Measurements from ENCODE around the gene PYGL. TPM values are rescaled to one million over a fixed set of nuclear protein-coding genes. Genes with fewer than 3 reads are reported as not detected.

PYGL gene
- total and polyA plus RNA-seq, 10 of the 15 experiments (the other 5 are each of a cell fraction or from before 2014, with no cell fraction given): 0.05 to 1.4 (median 0.79) TPM

DNA sequence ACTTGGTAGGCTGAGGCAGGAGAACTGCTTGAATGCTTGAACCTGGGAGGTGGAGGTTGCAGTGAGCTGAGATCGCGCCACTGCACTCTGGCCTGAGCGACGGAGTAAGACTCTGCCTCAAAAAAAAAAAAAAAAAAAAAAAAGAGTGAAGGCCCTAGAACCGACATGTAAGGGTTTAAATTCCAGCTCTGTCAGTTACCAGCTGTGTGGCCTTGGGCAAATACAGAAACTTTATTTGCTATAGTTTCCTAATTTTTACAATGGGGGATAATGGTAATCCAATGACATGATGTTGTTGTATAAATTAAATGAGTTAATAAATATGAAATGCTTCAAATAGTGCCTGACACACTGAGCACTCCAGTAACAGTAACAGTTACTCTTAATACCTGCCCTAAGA lies 19.6 kb upstream of the PYGL start (continued):
- TF ChIP-seq RB1 (IDR thresholded peaks at IDR 0.05; ENCODE audit: borderline replicate concordance): no peak
- TF ChIP-seq, protein P1, sequence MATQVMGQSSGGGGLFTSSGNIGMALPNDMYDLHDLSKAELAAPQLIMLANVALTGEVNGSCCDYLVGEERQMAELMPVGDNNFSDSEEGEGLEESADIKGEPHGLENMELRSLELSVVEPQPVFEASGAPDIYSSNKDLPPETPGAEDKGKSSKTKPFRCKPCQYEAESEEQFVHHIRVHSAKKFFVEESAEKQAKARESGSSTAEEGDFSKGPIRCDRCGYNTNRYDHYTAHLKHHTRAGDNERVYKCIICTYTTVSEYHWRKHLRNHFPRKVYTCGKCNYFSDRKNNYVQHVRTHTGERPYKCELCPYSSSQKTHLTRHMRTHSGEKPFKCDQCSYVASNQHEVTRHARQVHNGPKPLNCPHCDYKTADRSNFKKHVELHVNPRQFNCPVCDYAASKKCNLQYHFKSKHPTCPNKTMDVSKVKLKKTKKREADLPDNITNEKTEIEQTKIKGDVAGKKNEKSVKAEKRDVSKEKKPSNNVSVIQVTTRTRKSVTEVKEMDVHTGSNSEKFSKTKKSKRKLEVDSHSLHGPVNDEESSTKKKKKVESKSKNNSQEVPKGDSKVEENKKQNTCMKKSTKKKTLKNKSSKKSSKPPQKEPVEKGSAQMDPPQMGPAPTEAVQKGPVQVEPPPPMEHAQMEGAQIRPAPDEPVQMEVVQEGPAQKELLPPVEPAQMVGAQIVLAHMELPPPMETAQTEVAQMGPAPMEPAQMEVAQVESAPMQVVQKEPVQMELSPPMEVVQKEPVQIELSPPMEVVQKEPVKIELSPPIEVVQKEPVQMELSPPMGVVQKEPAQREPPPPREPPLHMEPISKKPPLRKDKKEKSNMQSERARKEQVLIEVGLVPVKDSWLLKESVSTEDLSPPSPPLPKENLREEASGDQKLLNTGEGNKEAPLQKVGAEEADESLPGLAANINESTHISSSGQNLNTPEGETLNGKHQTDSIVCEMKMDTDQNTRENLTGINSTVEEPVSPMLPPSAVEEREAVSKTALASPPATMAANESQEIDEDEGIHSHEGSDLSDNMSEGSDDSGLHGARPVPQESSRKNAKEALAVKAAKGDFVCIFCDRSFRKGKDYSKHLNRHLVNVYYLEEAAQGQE (IDR thresholded peaks at IDR 0.05; ENCODE audit: low read depth, low read length): no peak
- TF ChIP-seq, protein P2, sequence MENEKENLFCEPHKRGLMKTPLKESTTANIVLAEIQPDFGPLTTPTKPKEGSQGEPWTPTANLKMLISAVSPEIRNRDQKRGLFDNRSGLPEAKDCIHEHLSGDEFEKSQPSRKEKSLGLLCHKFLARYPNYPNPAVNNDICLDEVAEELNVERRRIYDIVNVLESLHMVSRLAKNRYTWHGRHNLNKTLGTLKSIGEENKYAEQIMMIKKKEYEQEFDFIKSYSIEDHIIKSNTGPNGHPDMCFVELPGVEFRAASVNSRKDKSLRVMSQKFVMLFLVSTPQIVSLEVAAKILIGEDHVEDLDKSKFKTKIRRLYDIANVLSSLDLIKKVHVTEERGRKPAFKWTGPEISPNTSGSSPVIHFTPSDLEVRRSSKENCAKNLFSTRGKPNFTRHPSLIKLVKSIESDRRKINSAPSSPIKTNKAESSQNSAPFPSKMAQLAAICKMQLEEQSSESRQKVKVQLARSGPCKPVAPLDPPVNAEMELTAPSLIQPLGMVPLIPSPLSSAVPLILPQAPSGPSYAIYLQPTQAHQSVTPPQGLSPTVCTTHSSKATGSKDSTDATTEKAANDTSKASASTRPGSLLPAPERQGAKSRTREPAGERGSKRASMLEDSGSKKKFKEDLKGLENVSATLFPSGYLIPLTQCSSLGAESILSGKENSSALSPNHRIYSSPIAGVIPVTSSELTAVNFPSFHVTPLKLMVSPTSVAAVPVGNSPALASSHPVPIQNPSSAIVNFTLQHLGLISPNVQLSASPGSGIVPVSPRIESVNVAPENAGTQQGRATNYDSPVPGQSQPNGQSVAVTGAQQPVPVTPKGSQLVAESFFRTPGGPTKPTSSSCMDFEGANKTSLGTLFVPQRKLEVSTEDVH (IDR thresholded peaks at IDR 0.05; ENCODE audit: low read depth, partially characterized antibody): no peak
- TF ChIP-seq HDAC6 (IDR thresholded peaks at IDR 0.05; ENCODE audit: unreplicated experiment): no peak
- no peak for TF ChIP-seq MEF2B (IDR thresholded peaks at IDR 0.05; ENCODE audit: partially characterized antibody, poor library complexity, severe bottlenecking)
- TF ChIP-seq, protein P3, sequence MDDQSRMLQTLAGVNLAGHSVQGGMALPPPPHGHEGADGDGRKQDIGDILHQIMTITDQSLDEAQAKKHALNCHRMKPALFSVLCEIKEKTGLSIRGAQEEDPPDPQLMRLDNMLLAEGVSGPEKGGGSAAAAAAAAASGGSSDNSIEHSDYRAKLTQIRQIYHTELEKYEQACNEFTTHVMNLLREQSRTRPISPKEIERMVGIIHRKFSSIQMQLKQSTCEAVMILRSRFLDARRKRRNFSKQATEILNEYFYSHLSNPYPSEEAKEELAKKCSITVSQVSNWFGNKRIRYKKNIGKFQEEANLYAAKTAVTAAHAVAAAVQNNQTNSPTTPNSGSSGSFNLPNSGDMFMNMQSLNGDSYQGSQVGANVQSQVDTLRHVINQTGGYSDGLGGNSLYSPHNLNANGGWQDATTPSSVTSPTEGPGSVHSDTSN (IDR thresholded peaks at IDR 0.05; ENCODE audit: insufficient replicate concordance, low read depth, low read length): no peak
- TF ChIP-seq, protein P4, sequence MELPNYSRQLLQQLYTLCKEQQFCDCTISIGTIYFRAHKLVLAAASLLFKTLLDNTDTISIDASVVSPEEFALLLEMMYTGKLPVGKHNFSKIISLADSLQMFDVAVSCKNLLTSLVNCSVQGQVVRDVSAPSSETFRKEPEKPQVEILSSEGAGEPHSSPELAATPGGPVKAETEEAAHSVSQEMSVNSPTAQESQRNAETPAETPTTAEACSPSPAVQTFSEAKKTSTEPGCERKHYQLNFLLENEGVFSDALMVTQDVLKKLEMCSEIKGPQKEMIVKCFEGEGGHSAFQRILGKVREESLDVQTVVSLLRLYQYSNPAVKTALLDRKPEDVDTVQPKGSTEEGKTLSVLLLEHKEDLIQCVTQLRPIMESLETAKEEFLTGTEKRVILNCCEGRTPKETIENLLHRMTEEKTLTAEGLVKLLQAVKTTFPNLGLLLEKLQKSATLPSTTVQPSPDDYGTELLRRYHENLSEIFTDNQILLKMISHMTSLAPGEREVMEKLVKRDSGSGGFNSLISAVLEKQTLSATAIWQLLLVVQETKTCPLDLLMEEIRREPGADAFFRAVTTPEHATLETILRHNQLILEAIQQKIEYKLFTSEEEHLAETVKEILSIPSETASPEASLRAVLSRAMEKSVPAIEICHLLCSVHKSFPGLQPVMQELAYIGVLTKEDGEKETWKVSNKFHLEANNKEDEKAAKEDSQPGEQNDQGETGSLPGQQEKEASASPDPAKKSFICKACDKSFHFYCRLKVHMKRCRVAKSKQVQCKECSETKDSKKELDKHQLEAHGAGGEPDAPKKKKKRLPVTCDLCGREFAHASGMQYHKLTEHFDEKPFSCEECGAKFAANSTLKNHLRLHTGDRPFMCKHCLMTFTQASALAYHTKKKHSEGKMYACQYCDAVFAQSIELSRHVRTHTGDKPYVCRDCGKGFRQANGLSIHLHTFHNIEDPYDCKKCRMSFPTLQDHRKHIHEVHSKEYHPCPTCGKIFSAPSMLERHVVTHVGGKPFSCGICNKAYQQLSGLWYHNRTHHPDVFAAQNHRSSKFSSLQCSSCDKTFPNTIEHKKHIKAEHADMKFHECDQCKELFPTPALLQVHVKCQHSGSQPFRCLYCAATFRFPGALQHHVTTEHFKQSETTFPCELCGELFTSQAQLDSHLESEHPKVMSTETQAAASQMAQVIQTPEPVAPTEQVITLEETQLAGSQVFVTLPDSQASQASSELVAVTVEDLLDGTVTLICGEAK (IDR thresholded peaks at IDR 0.05; ENCODE audit: borderline replicate concordance): no peak
- TF ChIP-seq NR2C2 (IDR thresholded peaks at IDR 0.05; ENCODE audit: borderline replicate concordance, control insufficient read depth, insufficient read length, low read depth): no peak
- TF ChIP-seq RUNX3 (IDR thresholded peaks at IDR 0.05; ENCODE audit: low read length): no peak
- no peak for TF ChIP-seq ZSCAN29 (IDR thresholded peaks at IDR 0.05)
